HEK293 (cell line): ENCODE data around the gene ITFG2.

Source experiments
- GLI2 ChIP-seq: fragments of 450-650 bp; formaldehyde crosslinking; IDR thresholded peaks from 2 replicates; pipeline ENCODE4; 2017; ENCODE audit warnings: missing biosample characterization, missing genetic modification characterization, low read depth, borderline replicate concordance
- GLI4 ChIP-seq: fragments of 450-650 bp; formaldehyde crosslinking; IDR thresholded peaks from 2 replicates; pipeline ENCODE4 v1.5.1; 2016; ENCODE audit warnings: missing biosample characterization, missing genetic modification characterization
- HOXD13 ChIP-seq: sonication (generic); formaldehyde crosslinking; IDR thresholded peaks from 2 replicates; pipeline ENCODE4 v1.8.0; 2022; ENCODE audit warnings: missing genetic modification reagents, borderline replicate concordance
- KLF16 ChIP-seq: fragments of 450-650 bp; formaldehyde crosslinking; IDR thresholded peaks from 2 replicates; pipeline ENCODE4 v1.5.1; 2017; ENCODE audit warnings: missing biosample characterization, missing genetic modification characterization
- KLF8 ChIP-seq: fragments of 450-650 bp; formaldehyde crosslinking; IDR thresholded peaks from 2 replicates; pipeline ENCODE4 v1.5.1; 2016; ENCODE audit warnings: missing biosample characterization, missing genetic modification characterization
- SALL2 ChIP-seq: fragments of 450-650 bp; formaldehyde crosslinking; IDR thresholded peaks from 2 replicates; pipeline ENCODE4 v1.5.0; 2017; ENCODE audit warnings: missing biosample characterization, mild to moderate bottlenecking, missing genetic modification characterization, borderline replicate concordance
- SCRT1 ChIP-seq: fragments of 450-650 bp; formaldehyde crosslinking; IDR thresholded peaks from 2 replicates; pipeline ENCODE4 v1.5.1; 2016; ENCODE audit warnings: missing biosample characterization, missing genetic modification characterization, borderline replicate concordance
- TRIM28 ChIP-seq: IDR thresholded peaks from 2 replicates; pipeline ENCODE4 v1.6.1; 2011; ENCODE audit warnings: low read length, control low read depth, borderline replicate concordance
- ZBTB21 ChIP-seq: fragments of 450-650 bp; formaldehyde crosslinking; IDR thresholded peaks from 2 replicates; pipeline ENCODE4 v1.5.1; 2017; ENCODE audit warnings: missing biosample characterization, missing genetic modification characterization
- ZBTB8A ChIP-seq: fragments of 450-650 bp; formaldehyde crosslinking; IDR thresholded peaks from 2 replicates; pipeline ENCODE4 v1.5.1; 2016; ENCODE audit warnings: missing biosample characterization, missing genetic modification characterization
- ZFP3 ChIP-seq: fragments of 450-650 bp; formaldehyde crosslinking; IDR thresholded peaks from 2 replicates; pipeline ENCODE4 v1.5.1; 2016; ENCODE audit warnings: low read depth, missing biosample characterization, missing genetic modification characterization
- ZFP37 ChIP-seq: fragments of 450-650 bp; formaldehyde crosslinking; IDR thresholded peaks from 2 replicates; pipeline ENCODE4 v1.5.1; 2016; ENCODE audit warnings: missing biosample characterization, missing genetic modification characterization
- ZFP41 ChIP-seq: fragments of 450-650 bp; formaldehyde crosslinking; IDR thresholded peaks from 2 replicates; pipeline ENCODE4 v1.5.1; 2016; ENCODE audit warnings: missing biosample characterization, missing genetic modification characterization, borderline replicate concordance
- ZNF155 ChIP-seq: fragments of 450-650 bp; formaldehyde crosslinking; IDR thresholded peaks from 2 replicates; pipeline ENCODE4 v1.5.1; 2016; ENCODE audit warnings: missing biosample characterization, missing genetic modification characterization
- ZNF223 ChIP-seq: fragments of 450-650 bp; formaldehyde crosslinking; IDR thresholded peaks from 2 replicates; pipeline ENCODE4 v1.5.1; 2016; ENCODE audit warnings: missing biosample characterization, missing genetic modification characterization
- ZNF23 ChIP-seq: fragments of 450-650 bp; formaldehyde crosslinking; IDR thresholded peaks from 2 replicates; pipeline ENCODE4 v1.5.1; 2016; ENCODE audit warnings: missing biosample characterization, missing genetic modification characterization, borderline replicate concordance
- ZNF239 ChIP-seq: fragments of 450-650 bp; formaldehyde crosslinking; IDR thresholded peaks from 2 replicates; pipeline ENCODE4 v1.5.1; 2016; ENCODE audit warnings: missing biosample characterization, missing genetic modification characterization
- ZNF24 ChIP-seq: fragments of 450-650 bp; formaldehyde crosslinking; IDR thresholded peaks from 2 replicates; pipeline ENCODE4 v1.5.1; 2016; ENCODE audit warnings: missing biosample characterization, missing genetic modification characterization
- ZNF391 ChIP-seq: fragments of 450-650 bp; formaldehyde crosslinking; IDR thresholded peaks from 2 replicates; pipeline ENCODE4 v1.5.1; 2016; ENCODE audit warnings: low read depth, missing biosample characterization, missing genetic modification characterization, borderline replicate concordance
- ZNF433 ChIP-seq: fragments of 450-650 bp; formaldehyde crosslinking; IDR thresholded peaks from 2 replicates; pipeline ENCODE4 v1.5.1; 2016; ENCODE audit warnings: missing biosample characterization, missing genetic modification characterization, low read depth
- ZNF621 ChIP-seq: fragments of 450-650 bp; formaldehyde crosslinking; IDR thresholded peaks from 2 replicates; pipeline ENCODE4 v1.5.1; 2017; ENCODE audit warnings: missing biosample characterization, missing genetic modification characterization
- ZNF707 ChIP-seq: fragments of 450-650 bp; formaldehyde crosslinking; IDR thresholded peaks from 2 replicates; pipeline ENCODE4 v1.5.1; 2016; ENCODE audit warnings: missing biosample characterization, missing genetic modification characterization
- TF ChIP-seq, protein P1 (sequence below): IDR thresholded peaks from 2 replicates; pipeline ENCODE4 v1.6.1; 2011; ENCODE audit warnings: mild to moderate bottlenecking, low read depth, low read length, borderline replicate concordance
- TF ChIP-seq, protein P2 (sequence below): fragments of 450-650 bp; formaldehyde crosslinking; IDR thresholded peaks from 2 replicates; pipeline ENCODE4 v1.5.1; 2017; ENCODE audit warnings: missing biosample characterization, missing genetic modification characterization
- TF ChIP-seq, protein P3 (sequence below): fragments of 450-650 bp; formaldehyde crosslinking; IDR thresholded peaks from 2 replicates; pipeline ENCODE4 v1.5.1; 2016; ENCODE audit warnings: missing biosample characterization, missing genetic modification characterization
- TF ChIP-seq, protein P4 (sequence below): fragments of 450-650 bp; formaldehyde crosslinking; IDR thresholded peaks from 2 replicates; pipeline ENCODE4 v1.5.1; 2016; ENCODE audit warnings: missing biosample characterization, missing genetic modification characterization, borderline replicate concordance
- TF ChIP-seq, protein P5 (sequence below): fragments of 450-650 bp; formaldehyde crosslinking; IDR thresholded peaks from 2 replicates; pipeline ENCODE4 v1.5.1; 2016; ENCODE audit warnings: missing biosample characterization, missing genetic modification characterization

ITFG2 gene

DNA sequence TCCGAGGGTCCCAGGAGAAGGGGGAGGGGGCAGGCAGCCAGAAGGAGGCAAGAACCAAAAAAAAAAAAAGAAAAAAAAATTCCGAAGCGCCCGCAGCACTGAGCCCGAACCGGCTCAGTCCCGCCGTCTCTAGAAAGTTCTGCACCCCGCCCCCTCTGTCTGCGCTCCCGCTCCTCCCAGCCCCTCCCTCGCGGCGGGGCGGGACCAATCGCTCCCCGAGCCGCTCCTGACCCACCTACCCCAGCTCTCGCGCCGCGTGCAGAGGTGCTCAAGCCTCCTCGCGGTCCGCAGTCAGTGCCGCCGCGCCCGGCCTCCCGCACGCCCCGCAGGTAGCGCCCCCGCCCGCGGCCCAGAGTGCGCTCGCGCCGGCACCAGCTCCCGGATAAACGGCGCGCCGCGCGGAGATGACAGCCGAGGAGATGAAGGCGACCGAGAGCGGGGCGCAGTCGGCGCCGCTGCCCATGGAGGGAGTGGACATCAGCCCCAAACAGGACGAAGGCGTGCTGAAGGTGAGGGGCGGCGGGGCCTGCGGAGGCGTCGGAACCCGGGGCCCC is 17.7 kb upstream of the ITFG2 start, which contains the start of gene FKBP4 (continued):
- TF ChIP-seq, protein P1, sequence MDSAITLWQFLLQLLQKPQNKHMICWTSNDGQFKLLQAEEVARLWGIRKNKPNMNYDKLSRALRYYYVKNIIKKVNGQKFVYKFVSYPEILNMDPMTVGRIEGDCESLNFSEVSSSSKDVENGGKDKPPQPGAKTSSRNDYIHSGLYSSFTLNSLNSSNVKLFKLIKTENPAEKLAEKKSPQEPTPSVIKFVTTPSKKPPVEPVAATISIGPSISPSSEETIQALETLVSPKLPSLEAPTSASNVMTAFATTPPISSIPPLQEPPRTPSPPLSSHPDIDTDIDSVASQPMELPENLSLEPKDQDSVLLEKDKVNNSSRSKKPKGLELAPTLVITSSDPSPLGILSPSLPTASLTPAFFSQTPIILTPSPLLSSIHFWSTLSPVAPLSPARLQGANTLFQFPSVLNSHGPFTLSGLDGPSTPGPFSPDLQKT: no peak
- TF ChIP-seq, protein P2, sequence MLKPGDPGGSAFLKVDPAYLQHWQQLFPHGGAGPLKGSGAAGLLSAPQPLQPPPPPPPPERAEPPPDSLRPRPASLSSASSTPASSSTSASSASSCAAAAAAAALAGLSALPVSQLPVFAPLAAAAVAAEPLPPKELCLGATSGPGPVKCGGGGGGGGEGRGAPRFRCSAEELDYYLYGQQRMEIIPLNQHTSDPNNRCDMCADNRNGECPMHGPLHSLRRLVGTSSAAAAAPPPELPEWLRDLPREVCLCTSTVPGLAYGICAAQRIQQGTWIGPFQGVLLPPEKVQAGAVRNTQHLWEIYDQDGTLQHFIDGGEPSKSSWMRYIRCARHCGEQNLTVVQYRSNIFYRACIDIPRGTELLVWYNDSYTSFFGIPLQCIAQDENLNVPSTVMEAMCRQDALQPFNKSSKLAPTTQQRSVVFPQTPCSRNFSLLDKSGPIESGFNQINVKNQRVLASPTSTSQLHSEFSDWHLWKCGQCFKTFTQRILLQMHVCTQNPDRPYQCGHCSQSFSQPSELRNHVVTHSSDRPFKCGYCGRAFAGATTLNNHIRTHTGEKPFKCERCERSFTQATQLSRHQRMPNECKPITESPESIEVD (tag by site-specific recombination): no peak
- no peak for TF ChIP-seq ZNF223
- TF ChIP-seq, protein P3, sequence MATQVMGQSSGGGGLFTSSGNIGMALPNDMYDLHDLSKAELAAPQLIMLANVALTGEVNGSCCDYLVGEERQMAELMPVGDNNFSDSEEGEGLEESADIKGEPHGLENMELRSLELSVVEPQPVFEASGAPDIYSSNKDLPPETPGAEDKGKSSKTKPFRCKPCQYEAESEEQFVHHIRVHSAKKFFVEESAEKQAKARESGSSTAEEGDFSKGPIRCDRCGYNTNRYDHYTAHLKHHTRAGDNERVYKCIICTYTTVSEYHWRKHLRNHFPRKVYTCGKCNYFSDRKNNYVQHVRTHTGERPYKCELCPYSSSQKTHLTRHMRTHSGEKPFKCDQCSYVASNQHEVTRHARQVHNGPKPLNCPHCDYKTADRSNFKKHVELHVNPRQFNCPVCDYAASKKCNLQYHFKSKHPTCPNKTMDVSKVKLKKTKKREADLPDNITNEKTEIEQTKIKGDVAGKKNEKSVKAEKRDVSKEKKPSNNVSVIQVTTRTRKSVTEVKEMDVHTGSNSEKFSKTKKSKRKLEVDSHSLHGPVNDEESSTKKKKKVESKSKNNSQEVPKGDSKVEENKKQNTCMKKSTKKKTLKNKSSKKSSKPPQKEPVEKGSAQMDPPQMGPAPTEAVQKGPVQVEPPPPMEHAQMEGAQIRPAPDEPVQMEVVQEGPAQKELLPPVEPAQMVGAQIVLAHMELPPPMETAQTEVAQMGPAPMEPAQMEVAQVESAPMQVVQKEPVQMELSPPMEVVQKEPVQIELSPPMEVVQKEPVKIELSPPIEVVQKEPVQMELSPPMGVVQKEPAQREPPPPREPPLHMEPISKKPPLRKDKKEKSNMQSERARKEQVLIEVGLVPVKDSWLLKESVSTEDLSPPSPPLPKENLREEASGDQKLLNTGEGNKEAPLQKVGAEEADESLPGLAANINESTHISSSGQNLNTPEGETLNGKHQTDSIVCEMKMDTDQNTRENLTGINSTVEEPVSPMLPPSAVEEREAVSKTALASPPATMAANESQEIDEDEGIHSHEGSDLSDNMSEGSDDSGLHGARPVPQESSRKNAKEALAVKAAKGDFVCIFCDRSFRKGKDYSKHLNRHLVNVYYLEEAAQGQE: no peak
- TF ChIP-seq ZFP37: no peak
- no peak for TF ChIP-seq HOXD13 (CRISPR knock-in tag)
- TF ChIP-seq GLI4 (tag by site-specific recombination): no peak
- no peak for TF ChIP-seq ZNF391 (tag by site-specific recombination)
- TF ChIP-seq SCRT1 (tag by site-specific recombination): no peak
- no peak for TF ChIP-seq ZNF433 (tag by site-specific recombination)
- TF ChIP-seq ZBTB21: no peak
- no peak for TF ChIP-seq ZNF24 (tag by site-specific recombination)
- TF ChIP-seq ZNF239: no peak
- TF ChIP-seq SALL2 (tag by site-specific recombination): no peak
- no peak for TF ChIP-seq ZNF707 (tag by site-specific recombination)
- peak; percentile 81 for TF ChIP-seq ZBTB8A (tag by site-specific recombination)
- no peak for TF ChIP-seq ZNF621 (tag by site-specific recombination)
- peak; percentile 86 for TF ChIP-seq KLF16 (tag by site-specific recombination)
- no peak for TF ChIP-seq ZNF155 (tag by site-specific recombination)
- no peak for TF ChIP-seq TRIM28
- TF ChIP-seq, protein P4, sequence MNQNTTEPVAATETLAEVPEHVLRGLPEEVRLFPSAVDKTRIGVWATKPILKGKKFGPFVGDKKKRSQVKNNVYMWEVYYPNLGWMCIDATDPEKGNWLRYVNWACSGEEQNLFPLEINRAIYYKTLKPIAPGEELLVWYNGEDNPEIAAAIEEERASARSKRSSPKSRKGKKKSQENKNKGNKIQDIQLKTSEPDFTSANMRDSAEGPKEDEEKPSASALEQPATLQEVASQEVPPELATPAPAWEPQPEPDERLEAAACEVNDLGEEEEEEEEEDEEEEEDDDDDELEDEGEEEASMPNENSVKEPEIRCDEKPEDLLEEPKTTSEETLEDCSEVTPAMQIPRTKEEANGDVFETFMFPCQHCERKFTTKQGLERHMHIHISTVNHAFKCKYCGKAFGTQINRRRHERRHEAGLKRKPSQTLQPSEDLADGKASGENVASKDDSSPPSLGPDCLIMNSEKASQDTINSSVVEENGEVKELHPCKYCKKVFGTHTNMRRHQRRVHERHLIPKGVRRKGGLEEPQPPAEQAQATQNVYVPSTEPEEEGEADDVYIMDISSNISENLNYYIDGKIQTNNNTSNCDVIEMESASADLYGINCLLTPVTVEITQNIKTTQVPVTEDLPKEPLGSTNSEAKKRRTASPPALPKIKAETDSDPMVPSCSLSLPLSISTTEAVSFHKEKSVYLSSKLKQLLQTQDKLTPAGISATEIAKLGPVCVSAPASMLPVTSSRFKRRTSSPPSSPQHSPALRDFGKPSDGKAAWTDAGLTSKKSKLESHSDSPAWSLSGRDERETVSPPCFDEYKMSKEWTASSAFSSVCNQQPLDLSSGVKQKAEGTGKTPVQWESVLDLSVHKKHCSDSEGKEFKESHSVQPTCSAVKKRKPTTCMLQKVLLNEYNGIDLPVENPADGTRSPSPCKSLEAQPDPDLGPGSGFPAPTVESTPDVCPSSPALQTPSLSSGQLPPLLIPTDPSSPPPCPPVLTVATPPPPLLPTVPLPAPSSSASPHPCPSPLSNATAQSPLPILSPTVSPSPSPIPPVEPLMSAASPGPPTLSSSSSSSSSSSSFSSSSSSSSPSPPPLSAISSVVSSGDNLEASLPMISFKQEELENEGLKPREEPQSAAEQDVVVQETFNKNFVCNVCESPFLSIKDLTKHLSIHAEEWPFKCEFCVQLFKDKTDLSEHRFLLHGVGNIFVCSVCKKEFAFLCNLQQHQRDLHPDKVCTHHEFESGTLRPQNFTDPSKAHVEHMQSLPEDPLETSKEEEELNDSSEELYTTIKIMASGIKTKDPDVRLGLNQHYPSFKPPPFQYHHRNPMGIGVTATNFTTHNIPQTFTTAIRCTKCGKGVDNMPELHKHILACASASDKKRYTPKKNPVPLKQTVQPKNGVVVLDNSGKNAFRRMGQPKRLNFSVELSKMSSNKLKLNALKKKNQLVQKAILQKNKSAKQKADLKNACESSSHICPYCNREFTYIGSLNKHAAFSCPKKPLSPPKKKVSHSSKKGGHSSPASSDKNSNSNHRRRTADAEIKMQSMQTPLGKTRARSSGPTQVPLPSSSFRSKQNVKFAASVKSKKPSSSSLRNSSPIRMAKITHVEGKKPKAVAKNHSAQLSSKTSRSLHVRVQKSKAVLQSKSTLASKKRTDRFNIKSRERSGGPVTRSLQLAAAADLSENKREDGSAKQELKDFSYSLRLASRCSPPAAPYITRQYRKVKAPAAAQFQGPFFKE (tag by site-specific recombination): no peak
- no peak for TF ChIP-seq GLI2
- no peak for TF ChIP-seq ZFP41 (tag by site-specific recombination)
- TF ChIP-seq ZFP3 (tag by site-specific recombination): no peak
- no peak for TF ChIP-seq ZNF23 (tag by site-specific recombination)
- TF ChIP-seq, protein P5, sequence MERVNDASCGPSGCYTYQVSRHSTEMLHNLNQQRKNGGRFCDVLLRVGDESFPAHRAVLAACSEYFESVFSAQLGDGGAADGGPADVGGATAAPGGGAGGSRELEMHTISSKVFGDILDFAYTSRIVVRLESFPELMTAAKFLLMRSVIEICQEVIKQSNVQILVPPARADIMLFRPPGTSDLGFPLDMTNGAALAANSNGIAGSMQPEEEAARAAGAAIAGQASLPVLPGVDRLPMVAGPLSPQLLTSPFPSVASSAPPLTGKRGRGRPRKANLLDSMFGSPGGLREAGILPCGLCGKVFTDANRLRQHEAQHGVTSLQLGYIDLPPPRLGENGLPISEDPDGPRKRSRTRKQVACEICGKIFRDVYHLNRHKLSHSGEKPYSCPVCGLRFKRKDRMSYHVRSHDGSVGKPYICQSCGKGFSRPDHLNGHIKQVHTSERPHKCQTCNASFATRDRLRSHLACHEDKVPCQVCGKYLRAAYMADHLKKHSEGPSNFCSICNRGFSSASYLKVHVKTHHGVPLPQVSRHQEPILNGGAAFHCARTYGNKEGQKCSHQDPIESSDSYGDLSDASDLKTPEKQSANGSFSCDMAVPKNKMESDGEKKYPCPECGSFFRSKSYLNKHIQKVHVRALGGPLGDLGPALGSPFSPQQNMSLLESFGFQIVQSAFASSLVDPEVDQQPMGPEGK (tag by site-specific recombination): peak; percentile 89
- TF ChIP-seq KLF8 (tag by site-specific recombination): peak; percentile 86
